Esophagus squamous epithelium (tissue), 5 donors: Measurements from ENCODE around the gene IER3. TPM values are rescaled to one million over a fixed set of nuclear protein-coding genes. Genes with fewer than 3 reads are reported as not detected.

Experiments
- DNase-seq: peaks from one replicate; lab custom pipeline; 2025; lab: John Stamatoyannopoulos, UW
- H3K27ac ChIP-seq, 4 donors: fragments of 200-600 bp; sonication (generic); one replicate each; pipeline ENCODE4 v1.5.1; 2016 to 2019; ENCODE audit warnings: mild to moderate bottlenecking in 1 of 4
- H3K27me3 ChIP-seq, 4 donors: fragments of 200-600 bp; sonication (generic); 1 replicate in 3 of 4; 2 replicates in 1 of 4; pipeline versions ENCODE4 v1.5.1 to v1.6.0; 2017 to 2021; ENCODE audit warnings: antibody characterized with exemption in 1 of 4
- H3K36me3 ChIP-seq, 3 donors: fragments of 200-600 bp; sonication (generic); one replicate each; pipeline ENCODE4 v1.5.1; 2016 to 2019
- H3K4me1 ChIP-seq, 3 donors: fragments of 200-600 bp; sonication (generic); one replicate each; pipeline ENCODE4 v1.5.1; 2017 to 2019
- H3K4me3 ChIP-seq, 4 donors: fragments of 200-600 bp; sonication (generic); 1 replicate in 3 of 4; 2 replicates in 1 of 4; pipeline ENCODE4 v1.5.1; 2016 to 2019; ENCODE audit warnings: mild to moderate bottlenecking in 2 of 4, moderate library complexity in 1 of 4
- H3K9me3 ChIP-seq, 3 donors: fragments of 200-600 bp; sonication (generic); one replicate each; pipeline ENCODE4 v1.5.1; 2016 to 2019
- POLR2A ChIP-seq, 4 donors: fragments of 450-650 bp; IDR thresholded peaks; one replicate each; pipeline ENCODE4 v1.6.1; 2017; ENCODE audit warnings: antibody characterized with exemption in 4 of 4, mild to moderate bottlenecking in 4 of 4, moderate library complexity in 3 of 4
- WGBS, 2 donors: methylation state at CpG; one replicate each; pipeline ENCODE4 v1.1.5; 2018; 5-methylcytosine and 5-hydroxymethylcytosine counted together
- intact Hi-C: fragments of 100-400 bp; cut with DNase I; formaldehyde crosslinking; loops from one replicate; pipeline ENCODE4 v1.15.0; 2022
- total RNA-seq, 4 donors: library from RNA; depleted of rRNA; stranded (reverse); fragments of >200 nt; gene quantifications; one replicate each; pipeline ENCODE4 v1.1.0, GENCODE V29; 2016
- TF ChIP-seq, protein P1 (sequence below), 6 experiments: fragments of 450-650 bp in 4 of 6; fragments of 200-600 bp in 2 of 6; sonication (generic) in 2 of 6; IDR thresholded peaks; one replicate each; pipeline ENCODE4 v1.5.1; 2016 to 2019; ENCODE audit warnings: antibody characterized with exemption in 6 of 6, mild to moderate bottlenecking in 4 of 6, moderate library complexity in 4 of 6
- donor health status: DM: yes; HTN: yes; CAD: no.

The IER3 gene
- total RNA-seq, 4 donors from 2014 or later: 41.4 to 87.9 (median 66.0) TPM

DNA sequence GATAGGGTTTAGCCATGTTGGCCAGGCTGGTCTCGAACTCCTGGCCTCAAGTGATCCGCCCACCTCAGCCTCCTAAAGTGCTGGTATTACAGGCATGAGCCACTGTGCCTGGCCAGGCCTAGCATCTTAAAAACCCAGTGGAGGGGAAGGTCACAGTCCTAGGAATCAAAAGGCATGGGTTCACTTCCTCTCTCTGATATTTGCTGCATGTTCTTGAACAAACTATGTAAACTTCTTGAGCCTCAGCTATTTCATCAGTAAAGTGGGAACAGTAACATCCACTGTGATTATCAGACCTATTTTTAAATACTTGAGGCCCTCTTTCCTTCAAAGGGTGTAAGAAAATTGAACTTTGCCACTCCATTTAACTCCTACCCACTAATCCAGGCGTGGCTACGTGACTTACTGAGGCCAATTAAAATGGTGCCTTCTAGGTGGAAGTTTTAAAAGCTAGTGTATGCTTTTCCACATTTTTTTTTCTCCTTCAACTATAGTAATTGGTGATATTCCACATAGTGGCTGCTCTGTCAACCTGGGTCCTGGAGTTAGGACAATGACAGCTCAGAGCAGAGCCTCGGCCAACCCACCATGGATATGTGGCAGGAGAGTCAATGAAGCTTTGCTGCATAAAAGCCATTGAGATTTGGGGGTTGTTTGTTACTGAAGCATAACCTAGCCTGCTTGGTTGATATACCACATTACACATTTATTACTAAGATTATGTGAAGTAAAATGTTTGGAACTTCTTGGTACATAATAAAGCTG is 32.2 kb upstream of the IER3 start:
- H3K36me3 ChIP-seq: no peaks in the 10 kb centered on the region
- H3K27ac ChIP-seq: no peak overlapping the region
- H3K27me3 ChIP-seq: no peaks in the 10 kb centered on the region
- WGBS, 2 donors: 94 to 96% methylated on average over 3 to 5 of the region's 5 CpGs
- TF ChIP-seq POLR2A (IDR thresholded peaks at IDR 0.05): no peak
- TF ChIP-seq, protein P1, sequence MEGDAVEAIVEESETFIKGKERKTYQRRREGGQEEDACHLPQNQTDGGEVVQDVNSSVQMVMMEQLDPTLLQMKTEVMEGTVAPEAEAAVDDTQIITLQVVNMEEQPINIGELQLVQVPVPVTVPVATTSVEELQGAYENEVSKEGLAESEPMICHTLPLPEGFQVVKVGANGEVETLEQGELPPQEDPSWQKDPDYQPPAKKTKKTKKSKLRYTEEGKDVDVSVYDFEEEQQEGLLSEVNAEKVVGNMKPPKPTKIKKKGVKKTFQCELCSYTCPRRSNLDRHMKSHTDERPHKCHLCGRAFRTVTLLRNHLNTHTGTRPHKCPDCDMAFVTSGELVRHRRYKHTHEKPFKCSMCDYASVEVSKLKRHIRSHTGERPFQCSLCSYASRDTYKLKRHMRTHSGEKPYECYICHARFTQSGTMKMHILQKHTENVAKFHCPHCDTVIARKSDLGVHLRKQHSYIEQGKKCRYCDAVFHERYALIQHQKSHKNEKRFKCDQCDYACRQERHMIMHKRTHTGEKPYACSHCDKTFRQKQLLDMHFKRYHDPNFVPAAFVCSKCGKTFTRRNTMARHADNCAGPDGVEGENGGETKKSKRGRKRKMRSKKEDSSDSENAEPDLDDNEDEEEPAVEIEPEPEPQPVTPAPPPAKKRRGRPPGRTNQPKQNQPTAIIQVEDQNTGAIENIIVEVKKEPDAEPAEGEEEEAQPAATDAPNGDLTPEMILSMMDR (IDR thresholded peaks at IDR 0.05): no peak
- no peaks in the 10 kb centered on the region for H3K9me3 ChIP-seq
- H3K4me3 ChIP-seq: no peak overlapping the region
- DNase-seq: no peak
- intact Hi-C loops: no loop called here
- H3K4me1 ChIP-seq: peaks cover 3 to 35% (median 21%) of the 10 kb centered on the region in 3 donors

DNA sequence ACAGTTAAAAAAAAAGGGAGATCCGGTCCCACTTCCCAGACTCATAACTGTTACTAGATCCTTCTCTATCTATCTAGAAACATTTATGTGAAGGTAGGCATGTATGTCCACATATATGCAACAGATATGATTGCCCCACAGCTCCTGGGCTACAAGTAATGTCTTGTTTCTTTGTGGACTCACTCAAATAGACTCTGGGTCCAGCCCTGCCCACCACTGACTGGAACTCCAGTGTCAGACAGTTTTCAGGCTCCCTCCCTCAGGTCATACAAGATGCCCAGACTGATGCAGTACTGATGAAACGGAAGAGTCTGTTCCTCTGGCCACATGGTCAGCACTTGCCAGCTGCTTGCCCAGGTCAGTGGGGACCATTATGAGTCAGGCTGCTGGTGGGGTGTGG is 30.8 kb upstream of the IER3 start:
- TF ChIP-seq, protein P1 (IDR thresholded peaks at IDR 0.05): no peak
- TF ChIP-seq POLR2A (IDR thresholded peaks at IDR 0.05): no peak
- H3K4me3 ChIP-seq: no peak overlapping the region
- no peak for DNase-seq
- H3K27me3 ChIP-seq: no peaks in the 10 kb centered on the region
- no peak overlapping the region for H3K27ac ChIP-seq
- intact Hi-C loops: no loop called here
- no peaks in the 10 kb centered on the region for H3K9me3 ChIP-seq
- peaks cover 0 to 23% (median 15%) of the 10 kb centered on the region in 3 donors for H3K4me1 ChIP-seq
- H3K36me3 ChIP-seq: no peaks in the 10 kb centered on the region
- WGBS, 2 donors: 76 to 87% methylated on average over 1 of the region's 2 CpGs

DNA sequence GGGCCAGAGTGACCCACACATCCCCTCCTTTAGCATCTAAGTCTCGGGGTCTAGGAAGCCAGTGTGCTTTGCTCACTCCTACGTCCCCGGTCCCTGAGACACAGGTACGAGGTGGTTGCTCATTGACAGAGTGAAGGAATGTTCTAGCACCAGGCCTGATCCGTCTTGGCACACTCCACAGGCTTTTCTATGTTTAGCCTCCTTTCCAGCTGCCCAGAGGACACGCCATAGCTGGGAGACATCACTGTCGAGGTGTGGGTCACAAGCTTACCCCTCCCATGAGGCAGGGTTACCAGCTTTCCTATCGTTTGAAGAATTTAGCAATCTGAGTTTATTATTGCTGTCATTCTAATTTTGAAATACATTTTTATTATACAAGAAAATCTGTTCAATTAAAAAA is 30.4 kb upstream of the IER3 start:
- H3K27me3 ChIP-seq: no peaks in the 10 kb centered on the region
- 66 to 89% methylated on average over 8 of the region's 8 CpGs for WGBS, 2 donors
- peaks cover 0 to 23% (median 16%) of the 10 kb centered on the region in 3 donors for H3K4me1 ChIP-seq
- intact Hi-C loops: no loop called here
- no peak overlapping the region for H3K4me3 ChIP-seq
- no peak for DNase-seq
- no peak for TF ChIP-seq POLR2A (IDR thresholded peaks at IDR 0.05)
- TF ChIP-seq, protein P1 (IDR thresholded peaks at IDR 0.05): no peak
- H3K9me3 ChIP-seq: no peaks in the 10 kb centered on the region
- H3K27ac ChIP-seq: no peak overlapping the region
- no peaks in the 10 kb centered on the region for H3K36me3 ChIP-seq

DNA sequence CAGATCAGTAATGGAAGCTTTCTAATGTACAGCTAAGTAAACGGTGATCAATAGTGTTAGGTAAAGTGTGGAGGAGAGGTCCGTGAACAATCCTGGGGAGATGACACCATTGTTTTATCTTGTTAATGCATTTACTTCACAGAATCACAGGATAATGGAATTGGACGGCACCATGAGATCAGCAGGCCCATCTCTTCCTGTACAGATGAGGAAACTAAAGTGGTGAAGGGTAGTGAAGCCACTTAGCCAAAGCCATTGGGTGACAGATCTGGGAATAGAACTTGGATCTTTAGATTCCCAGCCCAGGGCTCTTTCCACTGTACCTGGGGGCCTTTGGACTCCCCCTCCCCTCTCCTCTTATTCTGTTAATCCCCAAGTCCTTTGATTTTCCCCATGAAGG is 26.2 kb upstream of the IER3 start:
- no peaks in the 10 kb centered on the region for H3K27me3 ChIP-seq
- no peak overlapping the region for H3K4me3 ChIP-seq
- H3K4me1 ChIP-seq: peaks cover 0 to 21% (median 17%) of the 10 kb centered on the region in 3 donors
- no peaks in the 10 kb centered on the region for H3K36me3 ChIP-seq
- 81 to 90% methylated on average over 3 of the region's 3 CpGs for WGBS, 2 donors
- H3K27ac ChIP-seq: no peak overlapping the region
- H3K9me3 ChIP-seq: no peaks in the 10 kb centered on the region
- intact Hi-C loops: no loop called here
- no peak for DNase-seq
- TF ChIP-seq, protein P1 (IDR thresholded peaks at IDR 0.05): no peak
- TF ChIP-seq POLR2A (IDR thresholded peaks at IDR 0.05): no peak

DNA sequence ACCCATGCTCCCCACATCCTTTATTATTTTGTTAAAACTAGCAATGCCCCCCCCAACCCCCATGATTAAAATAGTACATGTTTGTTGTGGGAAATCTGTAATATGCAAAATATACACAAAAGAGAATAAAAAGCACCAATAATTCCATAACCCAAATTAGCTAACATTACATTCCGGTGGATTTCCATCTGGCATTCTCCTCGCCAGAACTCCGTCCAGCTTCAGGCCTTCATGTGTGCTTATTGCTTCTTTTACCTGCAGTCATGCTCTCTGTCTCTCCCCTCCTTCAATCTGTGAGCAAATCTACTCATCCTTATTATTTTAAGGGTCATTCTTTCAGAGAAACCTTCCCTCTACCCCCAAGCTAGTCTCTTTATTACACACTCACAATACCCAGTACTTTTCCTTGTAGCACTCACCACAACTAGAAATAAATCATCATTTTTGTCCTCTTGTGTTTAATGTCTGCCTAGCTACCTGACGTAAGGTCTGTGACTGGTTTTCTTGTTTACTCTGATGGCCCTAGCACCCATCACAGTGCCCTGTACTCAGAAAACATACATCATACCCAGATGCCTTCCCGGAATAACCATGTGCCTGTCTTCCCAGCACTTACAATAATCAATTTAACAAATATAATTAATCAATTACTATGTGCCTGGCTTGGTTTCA is 25.6 kb upstream of the IER3 start:
- Histone ChIP-seq H3K27ac (peak overlapping the region in 3 of 4 donors; percentile 14 to 49 (median 28)), H3K27me3 (no peaks in the 10 kb centered on the region), H3K4me3 (no peak overlapping the region), H3K4me1 (peaks cover 0 to 21% (median 17%) of the 10 kb centered on the region in 3 donors), H3K36me3 (no peaks in the 10 kb centered on the region), H3K9me3 (no peaks in the 10 kb centered on the region)
- intact Hi-C loops: no loop called here
- 49 to 52% methylated on average over 5 of the region's 5 CpGs for WGBS, 2 donors
- TF ChIP-seq, protein P1 (IDR thresholded peaks at IDR 0.05): no peak
- no peak for TF ChIP-seq POLR2A (IDR thresholded peaks at IDR 0.05)
- DNase-seq: no peak
